ENCODE data around the gene HBE1.

GRCh38 chr11:5257296-5257695, 12.4 kb downstream of the HBE1 start:
- TF ChIP-seq CTCF (IDR thresholded peaks at IDR 0.05) (no peak), POLR2A (IDR thresholded peaks at IDR 0.05) (no peak)

Measured in body of pancreas (tissue), 4 donors.